K562 (cell line): ENCODE measurements around the gene UNC5C. TPM values are rescaled to one million over a fixed set of nuclear protein-coding genes. Genes with fewer than 3 reads are reported as not detected.
A peak's percentile ranks its signal among the peaks of the same experiment; 100 is the strongest.

Experiments used
- CEBPB ChIP-seq: fragments of 450-650 bp; IDR thresholded peaks from 2 replicates; pipeline ENCODE4 v1.6.1; 2016; ENCODE audit warnings: missing genetic modification characterization, missing compliant biosample characterization
- CHD4 ChIP-seq: fragments of 200-600 bp; sonication (generic); IDR thresholded peaks from 3 replicates; pipeline ENCODE4 v1.6.1; 2012; ENCODE audit warnings: low read depth, mild to moderate bottlenecking, mixed read lengths, low read length, inconsistent platforms; ENCODE audit not compliant: insufficient read depth, insufficient replicate concordance, poor library complexity, severe bottlenecking
- EP400 ChIP-seq: fragments of 450-650 bp; IDR thresholded peaks from 2 replicates; pipeline ENCODE4 v1.6.1; 2017; ENCODE audit warnings: antibody characterized with exemption, mild to moderate bottlenecking, moderate library complexity
- FOXA3 ChIP-seq, 2 experiments: fragments of 450-650 bp in 1 of 2; sonication (generic) in 1 of 2; formaldehyde crosslinking; IDR thresholded peaks in 1 of 2; conservative IDR thresholded peaks in 1 of 2; 2 replicates each; pipeline versions ENCODE4 v1.4.0 to v1.8.0; 2020 to 2022; ENCODE audit warnings: mild to moderate bottlenecking in 2 of 2, missing genetic modification reagents in 1 of 2
- JUND ChIP-seq, 2 experiments: IDR thresholded peaks; 2 replicates in 1 of 2; 3 replicates in 1 of 2; pipeline ENCODE4 v1.6.1; 2011; ENCODE audit warnings: borderline replicate concordance in 2 of 2, low read depth in 2 of 2, low read length in 2 of 2, improper control_type of control experiment in 1 of 2, missing biosample characterization in 1 of 2, missing genetic modification characterization in 1 of 2, missing genetic modification reagents in 1 of 2
- MAFG ChIP-seq: fragments of 450-650 bp; conservative IDR thresholded peaks from 2 replicates; pipeline ENCODE4 v1.6.1; 2016; ENCODE audit warnings: missing genetic modification characterization, missing compliant biosample characterization
- MEF2D ChIP-seq: conservative IDR thresholded peaks from 2 replicates; pipeline ENCODE4 v1.6.1; 2016; ENCODE audit warnings: low read depth, missing genetic modification characterization, missing compliant biosample characterization
- SREBF2 ChIP-seq: sonication (generic); formaldehyde crosslinking; IDR thresholded peaks from 2 replicates; pipeline ENCODE4 v1.4.0; 2020; ENCODE audit warnings: mild to moderate bottlenecking, missing genetic modification reagents
- TSC22D4 ChIP-seq: fragments of 450-650 bp; IDR thresholded peaks from 2 replicates; pipeline ENCODE4 v1.6.1; 2016; ENCODE audit warnings: missing genetic modification characterization, missing biosample characterization, control low read depth
- polyA plus RNA-seq, 8 experiments: library from polyadenylated mRNA; depleted of rRNA in 4 of 8; stranded (reverse) in 5 of 8; unstranded in 3 of 8; fragments of >200 nt; fragmentation: Nextera tagmentation in 2 of 8; fragmentation: Illumina TruSeq in 1 of 8; extraction: Ambion mirVana in 2 of 8; extraction: Trizol in 1 of 8; gene quantifications; 2 replicates each; pipeline versions ENCODE4 v1.2.1 to v1.2.3, GENCODE V29; 2011 to 2014; ENCODE audit warnings: inconsistent platforms in 1 of 8, missing spikeins in 1 of 8
- total RNA-seq, 7 experiments: library from RNA; depleted of rRNA in 6 of 7; stranded (reverse); fragments of >200 nt in 6 of 7; fragmentation: Illumina TruSeq in 2 of 7; extraction: Trizol in 2 of 7; gene quantifications; 2 replicates each; pipeline versions ENCODE4 v1.2.1 to v1.2.3, GENCODE V29; 2011 to 2021; ENCODE audit warnings: low replicate concordance in 1 of 7
- TF ChIP-seq, protein P1 (sequence below): sonication (generic); formaldehyde crosslinking; IDR thresholded peaks from 2 replicates; pipeline ENCODE4 v1.8.0; 2022; ENCODE audit warnings: missing genetic modification reagents, mild to moderate bottlenecking, moderate library complexity, borderline replicate concordance

Gene UNC5C
- total and polyA plus RNA-seq, 9 of the 15 experiments (the other 6 are each of a cell fraction or from before 2014, with no cell fraction given) = under 0.01 to 0.10 (median 0.03) TPM; not detected in 1

DNA sequence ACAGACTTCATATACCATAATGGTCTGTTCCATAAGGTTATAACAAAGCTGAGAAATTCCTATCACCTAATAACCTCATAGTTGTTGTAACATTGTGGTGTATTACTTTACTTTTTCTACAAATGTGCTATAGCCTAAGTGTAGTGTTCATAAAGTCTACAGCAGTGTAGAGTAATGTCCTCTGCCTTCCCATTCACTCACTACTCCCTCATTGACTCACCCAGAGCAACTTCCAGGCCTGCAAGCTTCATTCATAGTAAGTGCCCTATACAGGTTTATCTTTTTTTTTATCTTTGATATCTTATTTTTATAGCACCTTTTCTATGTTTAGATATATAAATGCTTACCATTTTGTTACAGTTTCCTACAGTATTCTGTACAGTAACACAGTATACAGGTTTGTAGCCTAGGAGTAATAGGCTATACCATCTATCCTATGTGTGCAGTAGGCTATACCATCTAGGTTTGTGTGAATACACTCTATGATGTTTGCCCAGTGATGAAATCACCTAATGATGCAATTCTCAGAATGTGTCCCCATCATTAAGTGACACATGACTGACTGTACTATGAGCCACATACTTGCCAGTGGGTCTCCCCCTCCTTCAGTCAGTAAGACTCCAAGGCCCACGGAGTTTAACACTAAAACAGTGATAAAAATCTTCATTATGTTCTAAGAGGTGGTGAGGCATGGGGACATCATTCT lies 299.9 kb downstream of the UNC5C start (continued):
- peak; percentile 64; the same call in 1 of the 2 replicates for TF ChIP-seq JUND (IDR thresholded peaks at IDR 0.05; ENCODE audit: borderline replicate concordance, low read depth, low read length)
- TF ChIP-seq JUND (tag; IDR thresholded peaks at IDR 0.05; ENCODE audit: borderline replicate concordance, low read depth, low read length) = peak; percentile 71
- peak; percentile 55 to 67; a peak in 3 of 4 replicates for TF ChIP-seq FOXA3 (CRISPR knock-in tag; conservative IDR thresholded peaks at IDR 0.05 in 1 of 2, IDR thresholded peaks at IDR 0.05 in 1 of 2)
- no peak for TF ChIP-seq MEF2D (tag)
- TF ChIP-seq CEBPB = peak; percentile 94
- TF ChIP-seq MAFG (tag) = no peak
- TF ChIP-seq SREBF2 (CRISPR knock-in tag) = no peak
- TF ChIP-seq, protein P1, sequence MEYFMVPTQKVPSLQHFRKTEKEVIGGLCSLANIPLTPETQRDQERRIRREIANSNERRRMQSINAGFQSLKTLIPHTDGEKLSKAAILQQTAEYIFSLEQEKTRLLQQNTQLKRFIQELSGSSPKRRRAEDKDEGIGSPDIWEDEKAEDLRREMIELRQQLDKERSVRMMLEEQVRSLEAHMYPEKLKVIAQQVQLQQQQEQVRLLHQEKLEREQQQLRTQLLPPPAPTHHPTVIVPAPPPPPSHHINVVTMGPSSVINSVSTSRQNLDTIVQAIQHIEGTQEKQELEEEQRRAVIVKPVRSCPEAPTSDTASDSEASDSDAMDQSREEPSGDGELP (CRISPR knock-in tag) = no peak
- TF ChIP-seq TSC22D4 (tag) = no peak
- no peak for TF ChIP-seq CHD4
- peak; percentile 41 for TF ChIP-seq EP400
